GM18870 (cell line): ENCODE measurements around the gene PPP2R5D.

Experiments
- ATAC-seq: cut with Tn5 transposase; IDR thresholded peaks from one replicate; pipeline ENCODE4 v1.9.1; 2021; ENCODE audit warnings: moderate library complexity; ENCODE audit not compliant: unreplicated experiment

The PPP2R5D gene

DNA sequence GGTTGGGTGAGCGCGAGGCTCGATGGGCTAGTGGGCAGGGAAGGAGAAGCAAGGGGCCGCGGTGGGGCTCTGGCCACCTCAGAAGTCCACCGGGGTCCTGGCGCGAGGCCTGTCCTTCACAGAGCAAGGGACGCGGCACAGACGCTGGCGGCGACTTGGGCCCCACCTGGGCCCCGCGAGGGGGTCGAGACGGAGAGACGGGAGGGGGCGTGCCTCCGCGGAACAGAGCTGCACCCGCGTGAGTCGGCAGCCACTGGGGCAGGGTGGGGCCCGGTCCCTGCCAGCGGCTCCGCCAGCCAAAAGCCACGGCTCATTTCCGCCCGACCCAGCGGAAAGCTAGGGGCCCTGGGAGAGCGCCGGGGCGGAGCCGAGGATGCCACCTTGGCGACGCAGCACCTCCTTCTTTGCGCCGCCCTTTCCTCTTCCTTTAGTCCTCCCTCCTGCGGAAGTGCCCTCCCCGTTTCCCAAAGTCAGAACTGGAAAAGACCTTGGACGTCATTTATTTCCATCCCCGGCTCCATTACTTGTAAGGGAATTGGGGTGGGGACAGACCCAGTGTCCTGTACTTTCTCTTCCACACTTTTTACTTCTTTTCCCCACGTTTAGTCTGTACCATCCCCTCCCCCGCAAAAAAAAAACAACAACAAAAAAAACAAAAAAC lies 69.3 kb downstream of the PPP2R5D start, which contains the start of gene CUL7:
Gene CUL7 (minus strand): TSS at position 307 of the 661 bp plus-strand sequence. CDS start 1,063 bp downstream, outside the sequence.
- peak; percentile 70 for ATAC-seq

DNA sequence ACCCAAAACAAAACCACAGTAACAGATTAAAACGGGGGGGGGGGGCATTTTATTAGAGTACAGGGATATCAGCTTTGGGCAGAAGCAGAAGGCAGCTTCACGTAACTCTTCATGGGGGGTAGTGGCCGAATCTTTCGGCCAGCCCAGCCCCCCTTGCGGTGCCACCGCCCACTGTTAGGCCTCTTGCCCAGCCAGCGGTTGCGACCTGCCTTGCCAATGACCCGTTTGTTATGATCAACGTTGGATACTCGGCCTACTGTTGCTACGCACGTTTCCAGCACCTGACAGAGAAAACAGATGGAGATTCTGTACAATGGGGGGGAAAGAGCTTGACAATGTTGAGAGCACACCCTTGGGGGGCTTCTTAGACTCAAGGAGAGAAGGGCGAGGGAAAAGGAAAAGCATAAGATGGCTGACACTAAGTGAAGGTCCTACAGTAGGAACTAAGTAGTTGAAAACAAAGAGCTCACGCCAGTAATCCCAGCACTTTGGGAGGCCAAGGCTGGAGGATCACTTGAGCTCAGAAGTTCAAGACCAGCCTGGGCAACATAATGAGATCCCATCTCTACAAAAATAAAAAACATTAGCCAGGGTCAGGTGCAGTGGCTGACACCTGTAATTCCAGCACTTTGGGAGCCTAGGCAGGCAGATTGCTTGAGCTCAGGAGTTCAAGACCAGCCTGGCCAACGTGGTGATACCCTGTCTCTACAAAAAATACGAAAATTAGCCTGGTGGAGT lies 70.0 kb downstream of the PPP2R5D start:
- no peak for ATAC-seq

DNA sequence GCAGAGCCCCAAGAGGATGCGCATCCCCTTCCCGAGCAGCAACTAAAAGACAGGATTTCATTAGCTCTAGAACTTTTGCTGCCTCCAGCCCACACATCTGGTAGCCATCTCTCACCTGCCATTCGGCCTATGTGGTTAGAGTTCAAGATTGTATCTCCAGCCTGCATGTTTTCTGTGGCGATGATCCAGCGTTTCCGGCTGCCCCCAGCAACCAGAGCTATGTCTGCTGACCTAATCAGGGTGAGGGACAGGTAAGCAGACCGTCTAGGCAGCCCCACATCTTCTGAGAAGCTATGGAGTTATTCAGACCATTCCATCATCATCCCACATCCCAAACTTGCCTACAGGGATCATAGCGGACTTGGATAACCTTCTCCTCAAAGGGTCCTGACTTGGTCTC lies 71.6 kb downstream of the PPP2R5D start:
- ATAC-seq = no peak

- ATAC-seq = no peak
Measured at GRCh38 chr6:43058531-43058930, 74.2 kb downstream of the PPP2R5D start.

- peak; percentile 66 for ATAC-seq
Measured at GRCh38 chr6:43059168-43060033, 75.0 kb downstream of the PPP2R5D start, which contains the start of the genes KLC4 and MRPL2. TSS of gene KLC4 (plus strand) at chr6:43059631. CDS start at chr6:43061336, 1,705 bp downstream. TSS of gene MRPL2 (minus strand) at chr6:43059434. CDS start at chr6:43059381, 53 bp downstream.

- no peak for ATAC-seq
Measured at GRCh38 chr6:43060034-43060754, 75.8 kb downstream of the PPP2R5D start.

- ATAC-seq = no peak
Measured at GRCh38 chr6:43060755-43061633, 76.6 kb downstream of the PPP2R5D start.

- no peak for ATAC-seq
Measured at GRCh38 chr6:43061861-43062260, 77.5 kb downstream of the PPP2R5D start.
